Fibroblast of mammary gland (primary cell): ENCODE measurements around the gene EZR.

Experiments used
- DNase-seq: peaks from one replicate; pipeline ENCODE4 v3.0.0-alpha.2; 2010; ENCODE audit warnings: low read depth
- H3K4me3 ChIP-seq: 2 replicates; pipeline ENCODE4 v1.5.1; 2011; ENCODE audit warnings: low read depth, mild to moderate bottlenecking, low read length, moderate library complexity; ENCODE audit not compliant: control insufficient read depth
- TF ChIP-seq, protein P1 (sequence below): conservative IDR thresholded peaks from 2 replicates; pipeline ENCODE4 v1.5.1; 2011; ENCODE audit warnings: low read depth, low read length, inconsistent platforms; ENCODE audit not compliant: control insufficient read depth, insufficient read depth

The EZR gene

GRCh38 chr6:158816803-158817727 lies 2.1 kb downstream of the EZR start:
- DNase-seq = no peak
- TF ChIP-seq, protein P1, sequence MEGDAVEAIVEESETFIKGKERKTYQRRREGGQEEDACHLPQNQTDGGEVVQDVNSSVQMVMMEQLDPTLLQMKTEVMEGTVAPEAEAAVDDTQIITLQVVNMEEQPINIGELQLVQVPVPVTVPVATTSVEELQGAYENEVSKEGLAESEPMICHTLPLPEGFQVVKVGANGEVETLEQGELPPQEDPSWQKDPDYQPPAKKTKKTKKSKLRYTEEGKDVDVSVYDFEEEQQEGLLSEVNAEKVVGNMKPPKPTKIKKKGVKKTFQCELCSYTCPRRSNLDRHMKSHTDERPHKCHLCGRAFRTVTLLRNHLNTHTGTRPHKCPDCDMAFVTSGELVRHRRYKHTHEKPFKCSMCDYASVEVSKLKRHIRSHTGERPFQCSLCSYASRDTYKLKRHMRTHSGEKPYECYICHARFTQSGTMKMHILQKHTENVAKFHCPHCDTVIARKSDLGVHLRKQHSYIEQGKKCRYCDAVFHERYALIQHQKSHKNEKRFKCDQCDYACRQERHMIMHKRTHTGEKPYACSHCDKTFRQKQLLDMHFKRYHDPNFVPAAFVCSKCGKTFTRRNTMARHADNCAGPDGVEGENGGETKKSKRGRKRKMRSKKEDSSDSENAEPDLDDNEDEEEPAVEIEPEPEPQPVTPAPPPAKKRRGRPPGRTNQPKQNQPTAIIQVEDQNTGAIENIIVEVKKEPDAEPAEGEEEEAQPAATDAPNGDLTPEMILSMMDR = no peak

GRCh38 chr6:158816329-158816728 lies 2.8 kb downstream of the EZR start:
- DNase-seq = no peak
- TF ChIP-seq, protein P1 = no peak
- peak overlapping the region; percentile 57 for H3K4me3 ChIP-seq

More at GRCh38 chr6:158816803-158817727, 2.1 kb downstream of the EZR start:
- H3K4me3 ChIP-seq = peak overlapping the region; percentile 57

DNA sequence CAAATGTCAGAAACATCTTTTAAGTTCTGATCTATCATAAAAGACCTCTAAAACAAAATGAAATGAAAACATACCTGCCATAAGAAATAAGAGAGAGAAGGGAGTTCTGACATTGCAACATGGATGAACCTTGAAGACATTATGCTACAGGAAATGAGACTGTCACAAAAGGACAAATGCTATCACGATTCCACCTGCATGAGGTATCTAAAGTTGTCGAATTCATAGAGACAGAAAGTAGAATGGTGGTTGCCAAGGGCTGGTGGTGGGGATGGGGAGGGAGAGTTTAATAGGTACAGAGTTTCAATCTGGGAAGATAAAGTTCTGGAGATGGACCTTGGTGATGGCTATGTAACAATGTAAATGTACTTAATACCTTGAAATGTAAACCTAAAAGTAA lies 3.3 kb downstream of the EZR start:
- TF ChIP-seq, protein P1 = no peak
- H3K4me3 ChIP-seq = no peak overlapping the region
- DNase-seq = no peak

DNA sequence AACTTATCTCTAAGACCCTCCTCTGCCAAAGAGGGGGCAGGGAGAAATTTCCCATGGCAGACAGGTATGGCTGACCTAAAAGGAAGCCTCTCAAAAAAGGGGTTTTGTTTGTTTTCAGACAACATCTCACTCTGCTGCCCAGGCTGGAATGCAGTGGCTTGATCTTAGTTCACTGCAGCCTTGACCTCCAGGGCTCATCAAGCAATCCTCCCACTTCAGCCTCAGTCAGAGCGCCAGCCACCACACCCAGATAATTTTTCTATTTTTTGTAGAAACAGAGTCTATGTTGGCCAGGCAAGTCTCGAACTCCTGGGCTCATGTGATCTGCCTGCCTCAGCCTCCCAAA lies 3.8 kb downstream of the EZR start:
- no peak overlapping the region for H3K4me3 ChIP-seq
- TF ChIP-seq, protein P1 = no peak
- no peak for DNase-seq

- no peak overlapping the region for H3K4me3 ChIP-seq
- no peak for DNase-seq
- TF ChIP-seq, protein P1 = no peak
Observed at GRCh38 chr6:158813032-158813431, 6.1 kb downstream of the EZR start.

DNA sequence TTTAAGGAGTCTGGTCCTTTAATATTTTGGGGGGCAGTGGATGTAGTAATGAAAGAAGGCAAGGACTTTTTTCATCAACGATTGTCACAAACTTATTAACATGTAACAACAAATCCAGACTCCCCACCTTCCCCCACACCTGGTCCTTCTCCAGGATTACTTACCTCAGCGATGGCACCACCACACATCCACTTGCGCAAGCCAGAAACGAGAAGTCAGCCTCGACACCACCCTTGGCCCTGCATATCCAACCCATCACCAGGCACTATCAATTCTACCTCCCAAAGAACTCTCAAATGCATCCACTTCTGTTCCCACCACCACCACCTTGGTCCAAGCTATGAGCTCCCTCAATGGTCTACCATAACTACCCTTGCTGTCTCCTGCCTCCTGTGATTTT lies 6.6 kb downstream of the EZR start:
- no peak for DNase-seq
- TF ChIP-seq, protein P1 = no peak

More for the DNA sequence above, 6.6 kb downstream of the EZR start:
- no peak overlapping the region for H3K4me3 ChIP-seq
